Measurements from ENCODE around the gene KDF1.
"Not testable (repeated sequence)": the region's sequence is repeated elsewhere in the genome, so short reads cannot be mapped to it uniquely, and the experiment has no call there.

The KDF1 gene

GRCh38 chr1:26951821-26952497, 8.3 kb downstream of the KDF1 start:
- Mint-ChIP-seq H3K27me3 (no peaks in the 10 kb centered on the region), H3K4me3 (no peak overlapping the region), H3K4me1 (ENCODE audit: low read depth) (no peaks in the 10 kb centered on the region), H3K9me3 (no peaks in the 10 kb centered on the region), H3K36me3 (ENCODE audit: low read depth) (peaks cover 2% of the 10 kb centered on the region), H3K27ac (no peak overlapping the region)

- no peaks in the 10 kb centered on the region for H3K9me3 Mint-ChIP-seq
- H3K27me3 Mint-ChIP-seq = no peaks in the 10 kb centered on the region
- H3K36me3 Mint-ChIP-seq (ENCODE audit: low read depth) = peaks cover 8% of the 10 kb centered on the region
- H3K27ac Mint-ChIP-seq = no peak overlapping the region
- no peak overlapping the region for H3K4me3 Mint-ChIP-seq
- no peaks in the 10 kb centered on the region for H3K4me1 Mint-ChIP-seq (ENCODE audit: low read depth)
These were observed 9.1 kb downstream of the KDF1 start for GRCh38 chr1:26951216-26951615.

GRCh38 chr1:26950602-26951001, 9.7 kb downstream of the KDF1 start:
- no peak overlapping the region for H3K4me3 Mint-ChIP-seq
- H3K27ac Mint-ChIP-seq = no peak overlapping the region
- no peaks in the 10 kb centered on the region for H3K27me3 Mint-ChIP-seq
- no peaks in the 10 kb centered on the region for H3K9me3 Mint-ChIP-seq
- H3K4me1 Mint-ChIP-seq (ENCODE audit: low read depth) = no peaks in the 10 kb centered on the region
- peaks cover 14% of the 10 kb centered on the region for H3K36me3 Mint-ChIP-seq (ENCODE audit: low read depth)

GRCh38 chr1:26949926-26950319, 10.3 kb downstream of the KDF1 start:
- Mint-ChIP-seq H3K36me3 (ENCODE audit: low read depth) (peaks cover 21% of the 10 kb centered on the region), H3K27ac (no peak overlapping the region)

GRCh38 chr1:26949266-26949925, 10.9 kb downstream of the KDF1 start:
- Mint-ChIP-seq H3K27me3 (no peaks in the 10 kb centered on the region), H3K4me1 (ENCODE audit: low read depth) (no peaks in the 10 kb centered on the region), H3K36me3 (ENCODE audit: low read depth) (peaks cover 22% of the 10 kb centered on the region), H3K4me3 (no peak overlapping the region), H3K27ac (no peak overlapping the region), H3K9me3 (no peaks in the 10 kb centered on the region)

More at GRCh38 chr1:26949926-26950319, 10.3 kb downstream of the KDF1 start:
- no peak overlapping the region for H3K4me3 Mint-ChIP-seq
- H3K4me1 Mint-ChIP-seq (ENCODE audit: low read depth) = no peaks in the 10 kb centered on the region
- no peaks in the 10 kb centered on the region for H3K9me3 Mint-ChIP-seq
- H3K27me3 Mint-ChIP-seq = no peaks in the 10 kb centered on the region

GRCh38 chr1:26948725-26949057, 11.6 kb downstream of the KDF1 start:
- H3K36me3 Mint-ChIP-seq (ENCODE audit: low read depth) = peaks cover 23% of the 10 kb centered on the region
- not testable (repeated sequence) for H3K4me1 Mint-ChIP-seq (ENCODE audit: low read depth); H3K4me3 Mint-ChIP-seq; H3K27me3 Mint-ChIP-seq; H3K9me3 Mint-ChIP-seq; H3K27ac Mint-ChIP-seq

GRCh38 chr1:26946270-26946669, 14.0 kb downstream of the KDF1 start:
- Mint-ChIP-seq H3K36me3 (ENCODE audit: low read depth) (peaks cover 40% of the 10 kb centered on the region), H3K27ac (peak overlapping the region; percentile 26)

GRCh38 chr1:26945728-26946127, 14.5 kb downstream of the KDF1 start:
- Mint-ChIP-seq H3K27me3 (no peaks in the 10 kb centered on the region), H3K36me3 (ENCODE audit: low read depth) (peaks cover 42% of the 10 kb centered on the region), H3K4me1 (ENCODE audit: low read depth) (no peaks in the 10 kb centered on the region), H3K4me3 (no peak overlapping the region), H3K9me3 (no peaks in the 10 kb centered on the region), H3K27ac (no peak overlapping the region)

More at GRCh38 chr1:26946270-26946669, 14.0 kb downstream of the KDF1 start:
- Mint-ChIP-seq H3K4me3 (no peak overlapping the region), H3K27me3 (no peaks in the 10 kb centered on the region), H3K4me1 (ENCODE audit: low read depth) (no peaks in the 10 kb centered on the region), H3K9me3 (no peaks in the 10 kb centered on the region)

- Mint-ChIP-seq H3K4me1 (ENCODE audit: low read depth) (no peaks in the 10 kb centered on the region), H3K36me3 (ENCODE audit: low read depth) (peaks cover 42% of the 10 kb centered on the region), H3K4me3 (no peak overlapping the region), H3K27me3 (no peaks in the 10 kb centered on the region), H3K27ac (no peak overlapping the region), H3K9me3 (no peaks in the 10 kb centered on the region)
These were observed 15.1 kb downstream of the KDF1 start for GRCh38 chr1:26945138-26945537.

GRCh38 chr1:26942656-26943055, 17.6 kb downstream of the KDF1 start:
- Mint-ChIP-seq H3K4me3 (no peak overlapping the region), H3K27me3 (no peaks in the 10 kb centered on the region), H3K27ac (peak overlapping the region; percentile 33), H3K9me3 (no peaks in the 10 kb centered on the region), H3K4me1 (ENCODE audit: low read depth) (no peaks in the 10 kb centered on the region), H3K36me3 (ENCODE audit: low read depth) (peaks cover 56% of the 10 kb centered on the region)

GRCh38 chr1:26941311-26941710, 19.0 kb downstream of the KDF1 start:
- Mint-ChIP-seq H3K27ac (no peak overlapping the region), H3K36me3 (ENCODE audit: low read depth) (peaks cover 58% of the 10 kb centered on the region), H3K4me3 (no peak overlapping the region), H3K4me1 (ENCODE audit: low read depth) (no peaks in the 10 kb centered on the region), H3K27me3 (no peaks in the 10 kb centered on the region), H3K9me3 (no peaks in the 10 kb centered on the region)

GRCh38 chr1:26938659-26939025, 21.6 kb downstream of the KDF1 start:
- Mint-ChIP-seq H3K4me1 (ENCODE audit: low read depth) (no peaks in the 10 kb centered on the region), H3K36me3 (ENCODE audit: low read depth) (peaks cover 57% of the 10 kb centered on the region), H3K4me3 (no peak overlapping the region), H3K27ac (no peak overlapping the region), H3K9me3 (no peaks in the 10 kb centered on the region), H3K27me3 (no peaks in the 10 kb centered on the region)

- Mint-ChIP-seq H3K27me3 (no peaks in the 10 kb centered on the region), H3K27ac (no peak overlapping the region), H3K4me1 (ENCODE audit: low read depth) (no peaks in the 10 kb centered on the region), H3K36me3 (ENCODE audit: low read depth) (peaks cover 57% of the 10 kb centered on the region), H3K4me3 (no peak overlapping the region), H3K9me3 (no peaks in the 10 kb centered on the region)
These were observed 22.1 kb downstream of the KDF1 start for GRCh38 chr1:26938004-26938658.

GRCh38 chr1:26936823-26937222, 23.4 kb downstream of the KDF1 start:
- H3K9me3 Mint-ChIP-seq = no peaks in the 10 kb centered on the region
- no peak overlapping the region for H3K27ac Mint-ChIP-seq
- H3K27me3 Mint-ChIP-seq = no peaks in the 10 kb centered on the region
- H3K36me3 Mint-ChIP-seq (ENCODE audit: low read depth) = peaks cover 55% of the 10 kb centered on the region
- H3K4me3 Mint-ChIP-seq = no peak overlapping the region
- H3K4me1 Mint-ChIP-seq (ENCODE audit: low read depth) = no peaks in the 10 kb centered on the region

GRCh38 chr1:26932531-26932930, 27.7 kb downstream of the KDF1 start:
- Mint-ChIP-seq H3K4me3 (no peak overlapping the region), H3K4me1 (ENCODE audit: low read depth) (peaks cover 5% of the 10 kb centered on the region), H3K36me3 (ENCODE audit: low read depth) (peaks cover 60% of the 10 kb centered on the region), H3K27me3 (no peaks in the 10 kb centered on the region), H3K27ac (peak overlapping the region; percentile 47), H3K9me3 (no peaks in the 10 kb centered on the region)
